ENCODE data around the gene KCNH2. TPM values are rescaled to one million over a fixed set of nuclear protein-coding genes. Genes with fewer than 3 reads are reported as not detected.

Gene KCNH2
- total RNA-seq, 1 donor from 2014 or later = 0.99 TPM

DNA sequence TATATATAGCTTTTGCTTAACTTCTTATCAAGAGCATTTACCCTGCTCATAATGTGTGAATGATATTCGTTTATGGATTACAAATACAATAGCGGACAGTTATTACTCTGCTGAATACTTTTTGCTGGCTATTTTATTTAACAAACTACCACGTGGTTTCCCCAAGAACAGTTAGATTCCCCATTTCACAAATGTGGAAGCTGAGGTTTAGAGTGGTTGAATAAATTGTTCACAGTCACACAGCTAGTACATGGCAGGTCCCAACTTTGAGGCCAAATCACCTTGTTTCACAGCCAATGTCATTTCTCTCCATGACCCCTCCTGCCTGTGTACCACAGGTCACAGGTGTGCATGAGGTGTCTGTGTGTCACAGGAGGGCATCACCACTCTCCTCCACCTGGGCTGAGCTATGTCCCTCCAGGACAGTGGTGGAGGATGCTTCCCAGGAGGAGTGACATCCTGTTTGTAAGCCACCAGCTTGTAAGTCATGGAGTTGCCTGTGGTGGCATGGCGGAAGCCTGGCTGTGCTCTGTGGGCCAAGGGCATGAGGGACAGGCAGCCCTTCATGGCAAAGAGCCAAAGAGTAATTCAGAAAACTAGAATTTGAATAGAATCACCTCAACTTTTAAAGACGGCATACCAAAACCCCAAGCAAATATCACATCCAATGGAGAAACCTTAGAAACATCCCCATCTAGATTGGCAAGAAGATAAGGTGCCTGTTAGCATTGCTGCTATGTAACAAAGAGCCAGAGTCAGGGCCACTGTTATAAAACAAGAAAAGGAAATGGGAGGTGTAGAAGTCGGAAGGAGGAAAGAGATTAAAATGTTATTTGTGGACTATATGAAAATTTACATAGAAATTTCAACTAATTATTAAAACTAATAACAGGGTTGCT is 73.9 kb downstream of the KCNH2 start:
- no peak for DNase-seq

DNA sequence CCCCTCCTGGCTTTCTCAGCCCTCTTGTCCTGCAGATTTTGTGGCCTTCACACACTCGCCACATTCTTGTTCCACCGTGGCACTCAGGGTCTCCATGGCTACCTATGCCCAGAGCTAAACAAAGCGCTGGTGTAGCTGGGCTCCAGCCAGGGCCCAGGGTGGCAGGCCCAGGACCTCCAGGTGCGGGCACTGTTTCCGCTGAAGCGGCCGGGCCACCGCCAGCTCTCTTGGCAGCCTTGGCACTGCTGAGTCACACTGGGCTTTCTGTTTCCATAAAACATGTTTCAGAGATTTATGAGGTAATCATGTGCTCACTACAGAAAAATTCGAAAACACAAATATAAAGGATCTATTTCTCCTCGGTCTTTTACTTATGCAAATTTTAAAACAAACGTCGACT is 74.5 kb downstream of the KCNH2 start:
- no peak for DNase-seq

DNA sequence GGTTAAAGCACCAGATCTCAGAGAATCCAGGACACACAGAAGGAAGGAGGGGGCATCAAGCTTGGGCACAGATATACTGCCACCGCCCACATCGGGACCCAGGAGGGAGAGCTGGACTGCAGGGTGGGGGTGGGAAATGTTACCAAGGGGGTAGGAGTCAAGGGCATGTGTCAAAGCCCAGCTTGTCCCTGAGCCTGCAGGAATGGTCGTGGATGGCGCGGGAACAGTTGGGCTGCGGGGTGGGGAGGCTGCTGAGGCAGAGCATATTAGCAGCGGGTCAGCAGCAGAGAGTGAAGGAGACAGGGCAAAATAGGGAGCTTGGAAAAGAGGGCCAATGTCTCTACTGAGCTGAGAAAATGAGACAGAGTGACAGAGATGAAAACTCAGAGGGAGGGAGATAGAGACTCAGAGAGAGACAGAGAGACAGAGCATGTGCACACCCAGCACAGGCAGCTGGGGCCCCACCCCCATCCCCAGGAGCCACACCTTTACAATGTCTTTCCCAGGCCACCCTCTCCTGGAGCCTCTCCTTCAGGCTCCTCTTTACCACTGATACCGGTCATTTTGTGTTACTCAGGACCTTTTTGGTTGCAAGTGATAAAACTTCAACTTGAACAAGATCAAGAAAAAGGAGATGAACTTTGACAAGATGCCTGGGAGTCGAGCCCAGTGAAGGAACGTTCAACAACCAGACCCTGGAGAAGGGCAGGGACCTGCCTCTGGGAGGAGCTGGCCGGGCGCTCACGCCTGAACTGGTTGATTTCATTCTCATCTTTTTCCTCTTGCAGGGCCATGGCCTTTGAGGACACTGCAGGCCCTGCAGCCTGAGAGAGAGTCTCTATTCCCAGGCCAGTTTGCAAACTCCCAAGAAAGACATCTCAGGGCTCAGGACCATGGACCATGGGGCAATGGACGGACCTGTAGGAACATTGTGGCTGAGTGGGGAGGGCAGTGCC is 75.8 kb downstream of the KCNH2 start:
- no peak for DNase-seq

DNA sequence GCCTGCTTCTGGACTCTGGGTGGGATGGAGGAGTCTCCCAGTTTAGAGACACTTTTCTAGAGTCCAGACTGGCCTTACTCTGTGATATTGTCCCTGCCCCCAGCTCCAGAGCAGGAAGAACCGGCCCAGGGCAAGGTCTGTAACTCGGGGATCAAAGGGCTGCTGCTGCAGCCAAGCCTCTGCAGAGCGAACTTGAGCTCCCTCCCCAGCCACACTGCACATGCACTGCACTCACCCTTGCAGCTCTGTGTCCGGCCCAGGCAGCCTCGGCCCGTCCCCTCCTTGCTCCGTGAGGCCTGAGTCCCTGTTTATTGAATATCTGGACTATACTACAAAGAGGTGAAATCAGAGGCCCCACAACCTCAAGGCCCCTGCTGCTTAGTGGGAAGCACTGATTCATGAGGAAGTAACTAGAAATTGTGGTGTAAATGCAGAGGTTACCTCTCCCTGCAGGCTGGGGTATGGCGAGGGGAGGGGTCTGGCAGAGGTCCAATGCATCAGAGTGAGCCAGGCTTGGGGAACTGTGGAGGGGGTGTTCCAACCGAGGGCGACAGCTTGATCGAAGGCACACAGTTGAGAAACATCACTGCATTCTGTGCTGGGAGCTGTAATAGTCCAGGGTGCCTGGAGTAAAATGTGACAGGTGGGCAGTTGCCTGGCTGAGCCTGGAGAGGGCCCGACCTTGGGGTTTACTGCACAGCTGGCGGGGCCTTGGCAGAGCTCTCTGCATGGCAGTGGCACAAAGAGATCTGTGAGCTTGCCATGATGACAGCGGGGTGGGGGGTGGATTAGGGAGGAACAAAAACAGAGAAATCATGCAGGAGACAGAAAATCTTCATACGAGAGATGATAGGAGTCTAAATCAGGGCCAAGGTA is 76.7 kb downstream of the KCNH2 start:
- no peak for DNase-seq

DNA sequence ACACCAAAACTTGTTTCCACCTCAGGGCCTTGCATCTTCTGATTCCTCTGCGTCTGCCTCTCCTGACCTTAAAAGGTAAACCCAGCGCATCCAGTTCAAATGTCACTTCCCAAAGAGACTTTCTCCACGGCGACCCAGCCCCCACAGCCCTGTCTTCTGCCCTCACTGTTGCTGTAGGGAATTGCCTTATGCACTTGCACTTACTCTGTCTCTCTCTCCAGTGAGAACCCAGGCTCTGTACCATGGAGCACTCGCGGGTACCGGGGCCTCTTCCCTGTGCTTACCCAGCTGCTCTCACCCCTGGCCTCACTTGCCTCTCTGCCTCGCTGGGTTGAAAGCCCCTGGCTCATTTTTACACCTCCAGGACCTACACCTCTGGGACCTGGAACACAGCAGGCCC is 77.4 kb downstream of the KCNH2 start:
- DNase-seq = no peak

DNA sequence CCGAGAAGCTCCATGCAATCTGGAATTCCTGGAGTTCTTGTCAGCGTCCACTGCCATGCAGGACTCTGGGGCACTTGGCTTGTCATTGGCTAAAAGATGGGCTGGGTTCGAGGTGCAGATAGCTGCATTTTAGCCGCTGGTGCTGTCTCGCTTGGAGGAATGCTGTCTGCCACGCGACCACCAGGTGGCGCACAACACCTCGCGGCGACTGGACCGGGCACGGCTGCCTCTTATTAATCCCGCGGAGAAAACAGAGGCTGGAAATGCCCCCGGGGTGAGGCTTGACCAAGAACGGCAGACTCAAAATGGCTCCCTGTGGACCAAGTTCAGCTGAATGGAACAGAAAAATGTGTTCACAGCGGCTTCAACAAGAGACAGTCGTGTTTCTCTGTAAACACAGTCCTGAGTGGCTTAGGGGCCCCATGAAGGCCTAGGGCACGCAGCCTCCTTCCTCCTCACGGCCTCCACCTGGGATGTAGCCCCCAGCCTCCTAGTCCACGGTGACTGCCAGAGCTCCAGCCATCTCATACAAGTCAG is 79.6 kb downstream of the KCNH2 start:
- peak; percentile 15 for DNase-seq

DNA sequence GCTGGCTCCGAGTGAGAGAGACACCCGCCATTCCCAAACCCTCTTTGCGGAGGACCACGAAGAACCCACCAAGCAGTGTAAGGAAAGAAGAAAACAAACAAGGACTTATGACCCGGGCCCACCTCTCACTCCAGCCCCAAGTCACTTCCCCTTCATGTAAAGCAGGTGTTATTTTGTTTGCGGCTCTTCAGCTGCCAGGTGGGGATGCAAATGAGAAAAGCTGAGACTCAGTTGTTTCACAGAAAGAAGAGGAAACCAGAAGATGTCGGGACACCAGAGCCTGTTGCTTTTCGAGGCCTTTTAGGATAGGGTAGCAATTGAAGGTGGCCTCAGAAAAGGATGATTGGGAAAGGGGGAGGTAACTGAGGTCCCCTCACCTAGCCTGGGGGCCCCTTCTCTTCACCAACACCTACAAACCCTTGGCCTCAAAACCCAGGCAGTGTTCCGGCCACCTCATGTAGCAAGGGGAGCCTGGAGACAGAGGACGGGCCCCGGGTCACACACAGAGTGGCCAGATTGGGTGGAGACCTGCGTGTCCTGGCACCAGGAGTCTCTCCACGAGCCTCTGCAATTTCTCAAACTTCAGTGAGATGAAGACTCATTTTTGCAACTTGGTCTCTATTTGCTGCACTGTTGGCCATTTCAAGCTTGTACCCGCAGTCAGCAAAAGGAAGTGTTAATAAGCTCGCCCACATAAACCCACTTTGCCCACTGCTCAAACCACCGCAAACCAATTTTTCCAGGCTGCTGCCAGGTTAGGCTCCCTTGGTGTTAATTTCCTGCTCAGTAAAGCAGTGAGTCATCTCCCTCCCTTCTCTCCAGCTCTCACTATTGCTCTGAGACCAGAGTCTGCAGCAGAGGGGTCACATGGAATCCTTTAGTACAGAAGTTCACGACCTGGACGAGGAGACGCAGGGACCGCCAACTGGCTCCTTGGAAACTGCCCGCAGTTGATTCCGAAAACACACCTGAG is 80.3 kb downstream of the KCNH2 start:
- DNase-seq = no peak

DNA sequence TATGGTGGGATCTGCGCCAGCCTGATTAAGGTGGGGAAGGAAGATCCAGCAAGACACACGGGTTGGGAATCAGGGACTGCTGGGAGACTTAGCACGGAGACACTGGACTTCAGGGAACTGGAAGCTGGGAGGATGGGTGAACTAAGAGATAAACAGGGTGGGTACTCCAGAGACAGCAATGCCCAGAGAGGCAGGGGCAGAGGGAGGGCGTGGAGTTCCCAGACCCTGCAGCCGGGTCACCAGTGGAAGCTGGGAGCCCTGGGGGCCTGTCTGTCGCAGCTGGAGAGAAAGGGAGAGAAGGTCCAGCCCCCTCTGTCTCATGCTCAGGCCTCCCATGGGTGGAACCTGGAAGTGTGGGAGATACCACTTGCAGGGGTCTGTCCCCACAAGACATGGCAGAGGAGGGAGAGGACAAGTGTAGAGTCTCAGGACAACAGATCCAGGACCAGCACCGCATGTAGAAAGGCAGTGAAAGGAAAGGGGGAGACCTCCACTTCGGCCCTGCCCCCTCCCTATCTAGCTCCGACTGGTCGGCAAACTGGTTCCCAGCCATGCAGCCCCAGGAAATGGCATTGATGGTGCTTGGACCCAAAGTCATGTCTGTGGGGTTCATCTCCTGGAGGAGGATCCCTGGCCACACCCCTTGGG is 81.4 kb downstream of the KCNH2 start:
- DNase-seq = no peak

DNA sequence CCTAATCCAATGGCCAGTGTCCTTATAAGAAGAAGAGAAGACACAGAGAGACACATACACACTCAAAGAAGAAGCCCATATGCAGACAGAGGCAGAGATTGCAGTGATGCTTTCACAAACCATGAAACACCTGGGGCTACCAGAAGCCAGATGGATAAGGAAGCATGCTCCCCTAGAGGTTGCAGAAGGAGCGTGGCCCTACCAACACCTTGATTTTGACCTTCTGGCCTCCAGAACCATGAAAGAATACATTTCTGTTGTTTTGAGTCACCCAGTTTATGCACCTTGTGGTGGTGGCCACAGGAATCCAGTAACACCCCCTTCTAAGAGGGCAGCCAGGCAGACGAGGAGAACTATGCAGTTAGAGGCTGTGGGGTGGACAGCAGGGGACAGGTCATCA is 82.3 kb downstream of the KCNH2 start:
- DNase-seq = no peak

Other genes with a start within 250 kb of the KCNH2 start
- 11.5 TPM for gene GIMAP5, start 240.9 kb downstream of the KCNH2 start, total RNA-seq
- gene TMEM176B, start 178.0 kb downstream of the KCNH2 start, total RNA-seq = 24.6 TPM
- 8.8 TPM for gene TMEM176A, start 177.6 kb downstream of the KCNH2 start, total RNA-seq
- gene AOC1, start 125.8 kb downstream of the KCNH2 start, total RNA-seq = 0.59 TPM
- 3.5 TPM for gene NOS3, start 12.7 kb upstream of the KCNH2 start, total RNA-seq
- gene ATG9B, start 46.2 kb upstream of the KCNH2 start, total RNA-seq = 15.4 TPM
- 13.2 TPM for gene ABCB8, start 50.1 kb upstream of the KCNH2 start, total RNA-seq
- gene ASIC3, start 70.2 kb upstream of the KCNH2 start, total RNA-seq = 0.39 TPM
- 6.4 TPM for gene CDK5, start 79.6 kb upstream of the KCNH2 start, total RNA-seq
- gene SLC4A2, start 81.3 kb upstream of the KCNH2 start, total RNA-seq = 28.2 TPM
- 35.9 TPM for gene FASTK, start 102.5 kb upstream of the KCNH2 start, total RNA-seq
- gene TMUB1, start 105.2 kb upstream of the KCNH2 start, total RNA-seq = 7.6 TPM
- gene AGAP3, start 108.2 kb upstream of the KCNH2 start, total RNA-seq = 27.6 TPM
- gene GBX1, start 189.4 kb upstream of the KCNH2 start, total RNA-seq = 0.30 TPM
- gene ASB10, start 208.9 kb upstream of the KCNH2 start, total RNA-seq = 0.69 TPM
- not detected for gene H2BK1, start 232.2 kb upstream of the KCNH2 start, total RNA-seq
- 16.7 TPM for gene ABCF2, start 248.9 kb upstream of the KCNH2 start, total RNA-seq